ENCODE data around the gene DHODH. TPM values are rescaled to one million over a fixed set of nuclear protein-coding genes. Genes with fewer than 3 reads are reported as not detected.
"Not testable (repeated sequence)": the region's sequence is repeated elsewhere in the genome, so short reads cannot be mapped to it uniquely, and the experiment has no call there.

The DHODH gene
- total and polyA plus RNA-seq, 2 of the 4 experiments (the other 2 are of a cell fraction), result 3.2 to 4.1 TPM

DNA sequence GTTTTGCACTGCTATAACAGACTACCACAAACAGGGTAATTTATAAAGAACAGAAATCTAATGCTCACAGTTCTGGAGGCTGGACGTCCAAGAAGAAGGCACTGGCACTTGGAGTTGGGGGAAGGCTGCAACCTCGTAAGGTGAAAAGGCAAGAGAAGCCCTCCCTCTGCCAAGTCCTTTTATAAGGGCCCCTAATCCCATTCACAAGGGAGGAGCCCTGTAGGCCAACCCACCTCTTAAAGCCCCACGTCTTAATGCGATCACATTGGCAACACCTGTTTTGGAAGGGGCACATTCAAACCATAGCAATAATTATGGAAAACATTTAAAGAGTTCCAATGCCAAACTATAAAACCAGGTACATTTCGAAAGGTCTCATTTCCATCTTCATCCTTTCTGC, 13.5 kb upstream of the DHODH start:
- Histone ChIP-seq H3K14ac (replicated peaks; ENCODE audit: low read depth, low read length) (no peak overlapping the region), H2BK120ac (ENCODE audit: low read depth, low read length) (no peak overlapping the region), H3K9me1 (ENCODE audit: insufficient read depth, low read length) (no peaks in the 10 kb centered on the region), H4K20me1 (ENCODE audit: insufficient read depth, low read length) (no peaks in the 10 kb centered on the region), H3K36me3 (ENCODE audit: control insufficient read depth, insufficient read depth, low read length) (no peaks in the 10 kb centered on the region), H3K9ac (ENCODE audit: low read depth, low read length) (no peak overlapping the region), H4K5ac (ENCODE audit: low read depth, low read length) (no peak overlapping the region), H2AFZ (replicated peaks; ENCODE audit: low read length, poor library complexity) (no peak overlapping the region), H3K9me3 (ENCODE audit: control insufficient read depth, insufficient read depth, low read length) (no peaks in the 10 kb centered on the region), H2BK15ac (ENCODE audit: low read depth, low read length) (no peak overlapping the region), H3K4me2 (ENCODE audit: low read depth, low read length) (no peak overlapping the region), H2BK20ac (ENCODE audit: low read depth, low read length) (no peak overlapping the region), H2AK9ac (replicated peaks; ENCODE audit: low read depth, low read length, poor library complexity) (no peak overlapping the region), H3K56ac (ENCODE audit: extremely low read depth, insufficient read depth, low read length) (no peak overlapping the region), H3K23ac (ENCODE audit: low read depth, low read length) (no peak overlapping the region), H3K4me3 (ENCODE audit: insufficient read depth, low read depth, low read length) (no peak overlapping the region), H3K79me1 (ENCODE audit: low read depth in 1 of 2, low read length in 2 of 2) (no peaks in the 10 kb centered on the region), H4K8ac (ENCODE audit: low read depth in 2 of 2, low read length in 2 of 2) (no peak overlapping the region), H3K4me1 (ENCODE audit: control insufficient read depth, insufficient read depth, low read length) (no peaks in the 10 kb centered on the region), H2AK5ac (ENCODE audit: low read depth, low read length) (no peak overlapping the region), H4K91ac (ENCODE audit: insufficient read depth, low read depth, low read length) (no peak overlapping the region), H3K4ac (ENCODE audit: low read depth, low read length) (no peak overlapping the region), H3K27ac (ENCODE audit: insufficient read depth, low read length) (no peak overlapping the region), H3K18ac (ENCODE audit: low read depth, low read length) (no peak overlapping the region), H2BK5ac (ENCODE audit: low read depth, low read length, poor library complexity, severe bottlenecking) (no peak overlapping the region), H3K27me3 (ENCODE audit: control insufficient read depth, insufficient read depth, low read length) (peaks cover 2% of the 10 kb centered on the region; the same call in 1 of the 2 replicates)
- BruUV-seq (replicated peaks), result no TSS peak
- dilution Hi-C loops (cut with HindIII; ENCODE audit: low sequenced_read_pairs, unreplicated experiment), result no loop called here
- DNase-seq (no peak), ATAC-seq (ENCODE audit: low read depth) (no peak)
- no CpG with 5 or more reads among the region's 5 CpGs for WGBS, 2 experiments (ENCODE audit: extremely low coverage in 2 of 2, insufficient read length in 1 of 2)
- TF ChIP-seq SMC3 (IDR thresholded peaks at IDR 0.05; ENCODE audit: low read depth, low read length) (no peak), RAD21 (IDR thresholded peaks at IDR 0.05; ENCODE audit: low read length) (no peak), MXI1 (IDR thresholded peaks at IDR 0.05; ENCODE audit: borderline replicate concordance, low read depth, low read length) (no peak), MAFK (IDR thresholded peaks at IDR 0.05; ENCODE audit: low read depth, low read length) (no peak), MAZ (IDR thresholded peaks at IDR 0.05; ENCODE audit: borderline replicate concordance, low read depth, low read length) (no peak), CEBPB (IDR thresholded peaks at IDR 0.05; ENCODE audit: low read depth, low read length) (no peak)
- TF ChIP-seq, protein P1, sequence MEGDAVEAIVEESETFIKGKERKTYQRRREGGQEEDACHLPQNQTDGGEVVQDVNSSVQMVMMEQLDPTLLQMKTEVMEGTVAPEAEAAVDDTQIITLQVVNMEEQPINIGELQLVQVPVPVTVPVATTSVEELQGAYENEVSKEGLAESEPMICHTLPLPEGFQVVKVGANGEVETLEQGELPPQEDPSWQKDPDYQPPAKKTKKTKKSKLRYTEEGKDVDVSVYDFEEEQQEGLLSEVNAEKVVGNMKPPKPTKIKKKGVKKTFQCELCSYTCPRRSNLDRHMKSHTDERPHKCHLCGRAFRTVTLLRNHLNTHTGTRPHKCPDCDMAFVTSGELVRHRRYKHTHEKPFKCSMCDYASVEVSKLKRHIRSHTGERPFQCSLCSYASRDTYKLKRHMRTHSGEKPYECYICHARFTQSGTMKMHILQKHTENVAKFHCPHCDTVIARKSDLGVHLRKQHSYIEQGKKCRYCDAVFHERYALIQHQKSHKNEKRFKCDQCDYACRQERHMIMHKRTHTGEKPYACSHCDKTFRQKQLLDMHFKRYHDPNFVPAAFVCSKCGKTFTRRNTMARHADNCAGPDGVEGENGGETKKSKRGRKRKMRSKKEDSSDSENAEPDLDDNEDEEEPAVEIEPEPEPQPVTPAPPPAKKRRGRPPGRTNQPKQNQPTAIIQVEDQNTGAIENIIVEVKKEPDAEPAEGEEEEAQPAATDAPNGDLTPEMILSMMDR (conservative IDR thresholded peaks at IDR 0.05; ENCODE audit: low read depth, low read length), result no peak
- POLR2A ChIA-PET (ENCODE audit: unreplicated experiment), result no interaction called here
- in situ Hi-C loops (cut with MboI; ENCODE audit: low sequenced_read_pairs), result no loop called here
- intact Hi-C loops (cut with micrococcal nuclease), result no loop called here
- CTCF ChIA-PET, result no interaction called here

DNA sequence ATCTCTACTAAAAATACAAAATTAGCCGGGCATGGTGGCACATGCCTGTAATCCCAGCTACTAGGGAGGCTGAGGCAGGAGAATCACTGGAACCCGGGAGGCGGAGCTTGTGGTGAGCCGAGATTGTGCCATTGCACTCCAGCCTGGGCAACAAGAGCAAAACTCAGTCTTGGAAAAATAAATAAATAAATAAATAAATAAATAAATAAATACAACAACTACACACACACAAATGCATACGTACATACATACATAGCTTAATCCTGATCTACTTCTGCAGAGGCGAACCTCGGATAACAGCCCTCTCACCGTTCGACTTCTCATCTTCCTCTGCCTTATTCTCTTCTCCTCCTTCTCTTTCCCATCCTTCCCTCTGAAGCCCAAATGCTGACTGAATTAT, 11.0 kb upstream of the DHODH start:
- H3K27me3 ChIP-seq (ENCODE audit: control insufficient read depth, insufficient read depth, low read length); H2AFZ ChIP-seq (replicated peaks; ENCODE audit: low read length, poor library complexity); H2AK5ac ChIP-seq (ENCODE audit: low read depth, low read length); H3K9me3 ChIP-seq (ENCODE audit: control insufficient read depth, insufficient read depth, low read length); DNase-seq; ATAC-seq (ENCODE audit: low read depth); H2AK9ac ChIP-seq (replicated peaks; ENCODE audit: low read depth, low read length, poor library complexity); H3K9ac ChIP-seq (ENCODE audit: low read depth, low read length); H3K4me2 ChIP-seq (ENCODE audit: low read depth, low read length); in situ Hi-C loops (cut with MboI; ENCODE audit: low sequenced_read_pairs); H3K23ac ChIP-seq (ENCODE audit: low read depth, low read length); POLR2A ChIA-PET (ENCODE audit: unreplicated experiment); H3K36me3 ChIP-seq (ENCODE audit: control insufficient read depth, insufficient read depth, low read length); H3K18ac ChIP-seq (ENCODE audit: low read depth, low read length); H4K5ac ChIP-seq (ENCODE audit: low read depth, low read length); CTCF ChIA-PET; H4K91ac ChIP-seq (ENCODE audit: insufficient read depth, low read depth, low read length); H3K14ac ChIP-seq (replicated peaks; ENCODE audit: low read depth, low read length); H3K4me1 ChIP-seq (ENCODE audit: control insufficient read depth, insufficient read depth, low read length); H4K20me1 ChIP-seq (ENCODE audit: insufficient read depth, low read length); H2BK20ac ChIP-seq (ENCODE audit: low read depth, low read length); H4K8ac ChIP-seq (ENCODE audit: low read depth in 2 of 2, low read length in 2 of 2); H3K4ac ChIP-seq (ENCODE audit: low read depth, low read length); H2BK120ac ChIP-seq (ENCODE audit: low read depth, low read length); BruUV-seq (replicated peaks); H3K4me3 ChIP-seq (ENCODE audit: insufficient read depth, low read depth, low read length); H2BK5ac ChIP-seq (ENCODE audit: low read depth, low read length, poor library complexity, severe bottlenecking); H3K9me1 ChIP-seq (ENCODE audit: insufficient read depth, low read length); dilution Hi-C loops (cut with HindIII; ENCODE audit: low sequenced_read_pairs, unreplicated experiment); H2BK15ac ChIP-seq (ENCODE audit: low read depth, low read length); H3K79me1 ChIP-seq (ENCODE audit: low read depth in 1 of 2, low read length in 2 of 2); intact Hi-C loops (cut with micrococcal nuclease); H3K27ac ChIP-seq (ENCODE audit: insufficient read depth, low read length); H3K56ac ChIP-seq (ENCODE audit: extremely low read depth, insufficient read depth, low read length): not testable (repeated sequence)
- no CpG with 5 or more reads among the region's 9 CpGs for WGBS, 2 experiments (ENCODE audit: extremely low coverage in 2 of 2, insufficient read length in 1 of 2)
